ENCODE measurements around the gene HK1. TPM values are rescaled to one million over a fixed set of nuclear protein-coding genes. Genes with fewer than 3 reads are reported as not detected.

The HK1 gene
- total and polyA plus RNA-seq, 2 donors (not counting 1 experiment from before 2014, with no cell fraction given), result 24.7 to 40.8 TPM

GRCh38 chr10:69237528-69238159 lies 40.7 kb upstream of the HK1 start:
- H3K27ac Mint-ChIP-seq, result no peak overlapping the region
- H2AFZ ChIP-seq (ENCODE audit: insufficient read depth, low read depth, low read length, poor library complexity, severe bottlenecking), result peak overlapping the region; percentile 63
- ATAC-seq (ENCODE audit: low read depth), result peak; percentile 99
- TF ChIP-seq EZH2 (IDR thresholded peaks at IDR 0.05; ENCODE audit: borderline replicate concordance, insufficient read depth, low read depth, low read length, poor library complexity, severe bottlenecking) (no peak), CTCF (IDR thresholded peaks at IDR 0.05) (peak; percentile 88)
- POLR2A ChIA-PET, result no interaction called here
- H3K4me1 Mint-ChIP-seq, result no peaks in the 10 kb centered on the region
- peak overlapping the region; percentile 22 for H3K4me2 ChIP-seq (replicated peaks; ENCODE audit: low read depth, low read length, poor library complexity, severe bottlenecking)
- H3K4me3 Mint-ChIP-seq, result no peak overlapping the region
- peak; percentile 85 for DNase-seq
- H4K20me1 ChIP-seq (ENCODE audit: control insufficient read depth, insufficient read depth, low read length, poor library complexity, severe bottlenecking), result no peaks in the 10 kb centered on the region
- H3K9ac ChIP-seq (ENCODE audit: low read length), result no peak overlapping the region
- no peaks in the 10 kb centered on the region for H3K27me3 Mint-ChIP-seq
- CTCF ChIA-PET, result interaction anchor here (0.7 to 13.2 kb wide), 12 partner anchors 9 to 562 kb away, joined by 3 to 281 read pairs (median 4); no protein-coding TSS in a partner anchor
- intact Hi-C loops (cut with micrococcal nuclease), result loop anchor here (1.0 to 2.0 kb wide), 4 partner anchors 81 to 176 kb away; no protein-coding TSS in a partner anchor
- H3K9me3 ChIP-seq (ENCODE audit: control extremely low read depth in 1 of 3, control insufficient read depth in 2 of 3, insufficient read depth in 1 of 3, low read length in 2 of 3), result no peaks in the 10 kb centered on the region
- WGBS (ENCODE audit: insufficient coverage), result 30% methylated on average over 7 of the region's 17 CpGs
- no peaks in the 10 kb centered on the region for H3K36me3 ChIP-seq (replicated peaks in 1 of 2; ENCODE audit: control extremely low read depth in 1 of 2, control insufficient read depth in 1 of 2, extremely low read depth in 1 of 2, insufficient read depth in 2 of 2, low read length in 1 of 2)
- no peaks in the 10 kb centered on the region for H3K27me3 ChIP-seq (replicated peaks in 1 of 4; ENCODE audit: control extremely low read depth in 1 of 4, control insufficient read depth in 3 of 4, insufficient read depth in 4 of 4, low read length in 3 of 4)
- H3K4me3 ChIP-seq (ENCODE audit: control extremely low read depth in 1 of 5, extremely low read depth in 1 of 5, insufficient read depth in 1 of 5, low read depth in 2 of 5, low read length in 4 of 5), result no peak overlapping the region
- H3K4me1 ChIP-seq (ENCODE audit: control insufficient read depth in 2 of 2, insufficient read depth in 2 of 2, low read length in 2 of 2), result peaks cover 0 to 3% of the 10 kb centered on the region in 2 donors
- H3K27ac ChIP-seq (ENCODE audit: low read length in 2 of 2), result no peak overlapping the region
- H3K79me2 ChIP-seq (ENCODE audit: control insufficient read depth, insufficient read depth, low read length), result no peaks in the 10 kb centered on the region
- H3K9me3 Mint-ChIP-seq (ENCODE audit: insufficient read depth), result no peaks in the 10 kb centered on the region

GRCh38 chr10:69239136-69239535 lies 39.2 kb upstream of the HK1 start:
- H3K27me3 ChIP-seq (replicated peaks in 1 of 4; ENCODE audit: control extremely low read depth in 1 of 4, control insufficient read depth in 3 of 4, insufficient read depth in 4 of 4, low read length in 3 of 4), result no peaks in the 10 kb centered on the region
- CTCF ChIA-PET, result interaction anchor here (1.0 to 13.2 kb wide), 9 partner anchors 10 to 396 kb away, joined by 3 to 281 read pairs (median 4); no protein-coding TSS in a partner anchor
- H3K4me2 ChIP-seq (replicated peaks; ENCODE audit: low read depth, low read length, poor library complexity, severe bottlenecking), result no peak overlapping the region
- no peak overlapping the region for H3K9ac ChIP-seq (ENCODE audit: low read length)
- no peaks in the 10 kb centered on the region for H4K20me1 ChIP-seq (ENCODE audit: control insufficient read depth, insufficient read depth, low read length, poor library complexity, severe bottlenecking)
- WGBS (ENCODE audit: insufficient coverage), result 96% methylated on average over 5 of the region's 5 CpGs
- Mint-ChIP-seq H3K4me1 (no peaks in the 10 kb centered on the region), H3K9me3 (ENCODE audit: insufficient read depth) (no peaks in the 10 kb centered on the region), H3K27ac (no peak overlapping the region), H3K4me3 (no peak overlapping the region), H3K27me3 (no peaks in the 10 kb centered on the region)
- TF ChIP-seq EZH2 (IDR thresholded peaks at IDR 0.05; ENCODE audit: borderline replicate concordance, insufficient read depth, low read depth, low read length, poor library complexity, severe bottlenecking) (no peak), CTCF (IDR thresholded peaks at IDR 0.05) (no peak)
- no peak overlapping the region for H3K27ac ChIP-seq (ENCODE audit: low read length in 2 of 2)
- DNase-seq, result no peak
- no peaks in the 10 kb centered on the region for H3K36me3 ChIP-seq (replicated peaks in 1 of 2; ENCODE audit: control extremely low read depth in 1 of 2, control insufficient read depth in 1 of 2, extremely low read depth in 1 of 2, insufficient read depth in 2 of 2, low read length in 1 of 2)
- no peaks in the 10 kb centered on the region for H3K79me2 ChIP-seq (ENCODE audit: control insufficient read depth, insufficient read depth, low read length)
- no peak overlapping the region for H3K4me3 ChIP-seq (ENCODE audit: control extremely low read depth in 1 of 5, extremely low read depth in 1 of 5, insufficient read depth in 1 of 5, low read depth in 2 of 5, low read length in 4 of 5)
- peaks cover 0 to 3% of the 10 kb centered on the region in 2 donors for H3K4me1 ChIP-seq (ENCODE audit: control insufficient read depth in 2 of 2, insufficient read depth in 2 of 2, low read length in 2 of 2)
- H2AFZ ChIP-seq (ENCODE audit: insufficient read depth, low read depth, low read length, poor library complexity, severe bottlenecking), result no peak overlapping the region
- no peaks in the 10 kb centered on the region for H3K9me3 ChIP-seq (ENCODE audit: control extremely low read depth in 1 of 3, control insufficient read depth in 2 of 3, insufficient read depth in 1 of 3, low read length in 2 of 3)
- POLR2A ChIA-PET, result no interaction called here
- ATAC-seq (ENCODE audit: low read depth), result no peak
- intact Hi-C loops (cut with micrococcal nuclease), result no loop called here
